ENCODE results near the gene TCF4. TPM values are rescaled to one million over a fixed set of nuclear protein-coding genes. Genes with fewer than 3 reads are reported as not detected.

TCF4 gene
- total RNA-seq, 1 experiment from 2014 or later, result 0.42 TPM

DNA sequence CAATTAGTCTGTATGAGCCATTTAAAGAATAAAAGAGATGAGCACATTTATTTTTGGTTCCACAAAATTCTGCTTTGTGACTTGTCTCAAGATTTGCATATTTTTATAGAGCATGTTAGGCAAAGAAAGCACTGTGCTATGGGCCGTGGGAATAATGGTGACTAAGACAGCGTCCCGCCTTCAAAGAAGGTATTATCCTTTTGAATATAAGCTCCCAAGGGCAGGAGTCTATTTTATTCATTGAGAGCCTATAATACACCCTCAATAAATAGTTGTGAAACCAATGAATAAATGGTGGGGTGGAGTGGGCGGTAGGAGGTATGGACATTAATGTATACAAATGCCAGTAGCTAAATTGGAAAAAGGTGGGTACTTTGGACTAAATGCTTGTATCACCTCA is 20.5 kb upstream of the TCF4 start:
- H3K4me2 ChIP-seq (ENCODE audit: low read length), result no peak overlapping the region
- H3K27me3 ChIP-seq (ENCODE audit: insufficient read depth, low read length), result no peaks in the 10 kb centered on the region
- peaks cover 0 to 12% of the 10 kb centered on the region in 2 experiments; a peak in 2 of 4 replicates for H3K9me3 ChIP-seq (ENCODE audit: control insufficient read depth in 1 of 2, insufficient read depth in 1 of 2, low read depth in 1 of 2, low read length in 2 of 2)
- no peak overlapping the region for H3K27ac ChIP-seq (ENCODE audit: low read depth, low read length)
- ATAC-seq, result no peak
- H3K79me2 ChIP-seq (ENCODE audit: insufficient read depth, low read length), result no peaks in the 10 kb centered on the region
- no peaks in the 10 kb centered on the region for H4K20me1 ChIP-seq (ENCODE audit: insufficient read depth)
- ChIA-PET CTCF (no interaction called here), POLR2A (no interaction called here), RAD21 (ENCODE audit: low non-redundant PET in 1 of 2, low total read pairs in 2 of 2, uncharacterized antibody in 2 of 2, unreplicated experiment in 2 of 2) (no interaction called here)
- TF ChIP-seq TCF7L2 (IDR thresholded peaks at IDR 0.05; ENCODE audit: borderline replicate concordance, extremely low read depth, insufficient read depth, insufficient read length) (no peak), EZH2phosphoT487 (IDR thresholded peaks at IDR 0.05; ENCODE audit: borderline replicate concordance) (no peak), SIN3A (IDR thresholded peaks at IDR 0.05; ENCODE audit: low read depth) (no peak), EZH2 (IDR thresholded peaks at IDR 0.05) (no peak), SP1 (IDR thresholded peaks at IDR 0.05; ENCODE audit: low read depth) (no peak), CEBPB (IDR thresholded peaks at IDR 0.05; ENCODE audit: low read depth) (no peak), CBX3 (IDR thresholded peaks at IDR 0.05; ENCODE audit: low read depth) (no peak), ELF1 (IDR thresholded peaks at IDR 0.05; ENCODE audit: borderline replicate concordance, low read depth) (no peak), EGR1 (IDR thresholded peaks at IDR 0.05; ENCODE audit: low read depth) (no peak)
- DNase-seq (ENCODE audit: low read depth, low spot score), result no peak
- H3K4me1 ChIP-seq (ENCODE audit: control insufficient read depth in 1 of 2, insufficient read depth in 2 of 2, low read length in 2 of 2), result no peaks in the 10 kb centered on the region
- BruUV-seq (replicated peaks), result no TSS peak
- no peak overlapping the region for H3K9ac ChIP-seq (ENCODE audit: low read length)
- no peaks in the 10 kb centered on the region for H3K9me2 ChIP-seq (ENCODE audit: insufficient read depth)
- intact Hi-C loops (cut with micrococcal nuclease), result no loop called here
- H3K36me3 ChIP-seq (ENCODE audit: control insufficient read depth in 1 of 2, insufficient read depth in 2 of 2, low read length in 2 of 2), result no peaks in the 10 kb centered on the region
- no peak overlapping the region for H3K4me3 ChIP-seq (replicated peaks in 1 of 2; ENCODE audit: low read depth in 1 of 2, low read length in 2 of 2)
- no peak overlapping the region for H2AFZ ChIP-seq (ENCODE audit: low read depth, low read length, poor library complexity, severe bottlenecking)

DNA sequence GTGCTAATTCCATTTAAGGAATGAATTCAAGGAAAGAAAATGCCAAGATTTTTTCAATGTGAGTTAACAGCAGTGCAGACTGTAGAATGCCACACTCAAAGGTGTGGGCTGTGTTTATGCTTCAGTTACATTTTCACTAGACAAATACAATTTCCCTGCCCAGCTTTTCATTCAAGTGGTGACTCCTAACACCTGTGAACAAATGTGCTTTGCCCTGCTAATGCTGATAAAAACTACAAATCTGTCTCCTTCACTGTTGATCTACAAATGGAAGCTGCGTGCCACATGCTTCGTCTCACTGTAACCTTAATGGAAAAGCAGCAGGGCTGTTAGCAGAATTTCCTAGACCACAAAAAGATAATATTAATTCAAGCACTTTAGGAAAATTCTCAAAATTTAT is 19.8 kb upstream of the TCF4 start:
- no peaks in the 10 kb centered on the region for H3K9me2 ChIP-seq (ENCODE audit: insufficient read depth)
- DNase-seq (ENCODE audit: low read depth, low spot score) (no peak), ATAC-seq (no peak)
- no peak overlapping the region for H3K27ac ChIP-seq (ENCODE audit: low read depth, low read length)
- no peaks in the 10 kb centered on the region for H3K79me2 ChIP-seq (ENCODE audit: insufficient read depth, low read length)
- ChIA-PET CTCF (no interaction called here), POLR2A (no interaction called here), RAD21 (ENCODE audit: low non-redundant PET in 1 of 2, low total read pairs in 2 of 2, uncharacterized antibody in 2 of 2, unreplicated experiment in 2 of 2) (no interaction called here)
- BruUV-seq (replicated peaks), result no TSS peak
- no peaks in the 10 kb centered on the region for H3K4me1 ChIP-seq (ENCODE audit: control insufficient read depth in 1 of 2, insufficient read depth in 2 of 2, low read length in 2 of 2)
- no peak overlapping the region for H3K4me3 ChIP-seq (replicated peaks in 1 of 2; ENCODE audit: low read depth in 1 of 2, low read length in 2 of 2)
- peaks cover 6 to 12% of the 10 kb centered on the region in 2 experiments; a peak in 2 of 4 replicates for H3K9me3 ChIP-seq (ENCODE audit: control insufficient read depth in 1 of 2, insufficient read depth in 1 of 2, low read depth in 1 of 2, low read length in 2 of 2)
- H3K27me3 ChIP-seq (ENCODE audit: insufficient read depth, low read length), result no peaks in the 10 kb centered on the region
- H3K9ac ChIP-seq (ENCODE audit: low read length), result no peak overlapping the region
- H2AFZ ChIP-seq (ENCODE audit: low read depth, low read length, poor library complexity, severe bottlenecking), result no peak overlapping the region
- H3K36me3 ChIP-seq (ENCODE audit: control insufficient read depth in 1 of 2, insufficient read depth in 2 of 2, low read length in 2 of 2), result no peaks in the 10 kb centered on the region
- H4K20me1 ChIP-seq (ENCODE audit: insufficient read depth), result no peaks in the 10 kb centered on the region
- intact Hi-C loops (cut with micrococcal nuclease), result no loop called here
- H3K4me2 ChIP-seq (ENCODE audit: low read length), result no peak overlapping the region
- TF ChIP-seq, protein P1, sequence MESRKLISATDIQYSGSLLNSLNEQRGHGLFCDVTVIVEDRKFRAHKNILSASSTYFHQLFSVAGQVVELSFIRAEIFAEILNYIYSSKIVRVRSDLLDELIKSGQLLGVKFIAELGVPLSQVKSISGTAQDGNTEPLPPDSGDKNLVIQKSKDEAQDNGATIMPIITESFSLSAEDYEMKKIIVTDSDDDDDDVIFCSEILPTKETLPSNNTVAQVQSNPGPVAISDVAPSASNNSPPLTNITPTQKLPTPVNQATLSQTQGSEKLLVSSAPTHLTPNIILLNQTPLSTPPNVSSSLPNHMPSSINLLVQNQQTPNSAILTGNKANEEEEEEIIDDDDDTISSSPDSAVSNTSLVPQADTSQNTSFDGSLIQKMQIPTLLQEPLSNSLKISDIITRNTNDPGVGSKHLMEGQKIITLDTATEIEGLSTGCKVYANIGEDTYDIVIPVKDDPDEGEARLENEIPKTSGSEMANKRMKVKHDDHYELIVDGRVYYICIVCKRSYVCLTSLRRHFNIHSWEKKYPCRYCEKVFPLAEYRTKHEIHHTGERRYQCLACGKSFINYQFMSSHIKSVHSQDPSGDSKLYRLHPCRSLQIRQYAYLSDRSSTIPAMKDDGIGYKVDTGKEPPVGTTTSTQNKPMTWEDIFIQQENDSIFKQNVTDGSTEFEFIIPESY (IDR thresholded peaks at IDR 0.05; ENCODE audit: extremely low read depth, insufficient replicate concordance, low read length), result no peak
- TF ChIP-seq ZFX (IDR thresholded peaks at IDR 0.05) (no peak), ELF1 (IDR thresholded peaks at IDR 0.05; ENCODE audit: borderline replicate concordance, low read depth) (no peak), YY1 (IDR thresholded peaks at IDR 0.05; ENCODE audit: extremely low read depth, insufficient replicate concordance, low read depth, low read length) (no peak), CBX3 (IDR thresholded peaks at IDR 0.05; ENCODE audit: low read depth) (no peak), FOSL1 (IDR thresholded peaks at IDR 0.05; ENCODE audit: low read depth) (no peak), TCF7L2 (IDR thresholded peaks at IDR 0.05; ENCODE audit: borderline replicate concordance, extremely low read depth, insufficient read depth, insufficient read length) (no peak)
- TF ChIP-seq, protein P2, sequence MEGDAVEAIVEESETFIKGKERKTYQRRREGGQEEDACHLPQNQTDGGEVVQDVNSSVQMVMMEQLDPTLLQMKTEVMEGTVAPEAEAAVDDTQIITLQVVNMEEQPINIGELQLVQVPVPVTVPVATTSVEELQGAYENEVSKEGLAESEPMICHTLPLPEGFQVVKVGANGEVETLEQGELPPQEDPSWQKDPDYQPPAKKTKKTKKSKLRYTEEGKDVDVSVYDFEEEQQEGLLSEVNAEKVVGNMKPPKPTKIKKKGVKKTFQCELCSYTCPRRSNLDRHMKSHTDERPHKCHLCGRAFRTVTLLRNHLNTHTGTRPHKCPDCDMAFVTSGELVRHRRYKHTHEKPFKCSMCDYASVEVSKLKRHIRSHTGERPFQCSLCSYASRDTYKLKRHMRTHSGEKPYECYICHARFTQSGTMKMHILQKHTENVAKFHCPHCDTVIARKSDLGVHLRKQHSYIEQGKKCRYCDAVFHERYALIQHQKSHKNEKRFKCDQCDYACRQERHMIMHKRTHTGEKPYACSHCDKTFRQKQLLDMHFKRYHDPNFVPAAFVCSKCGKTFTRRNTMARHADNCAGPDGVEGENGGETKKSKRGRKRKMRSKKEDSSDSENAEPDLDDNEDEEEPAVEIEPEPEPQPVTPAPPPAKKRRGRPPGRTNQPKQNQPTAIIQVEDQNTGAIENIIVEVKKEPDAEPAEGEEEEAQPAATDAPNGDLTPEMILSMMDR (IDR thresholded peaks at IDR 0.05 in 2 of 3, conservative IDR thresholded peaks at IDR 0.05 in 1 of 3; ENCODE audit: borderline replicate concordance in 1 of 3, insufficient read depth in 1 of 3, low read depth in 2 of 3, low read length in 2 of 3), result no peak
